BE2C (cell line): ENCODE measurements around the gene PTHLH.

Experiments used
- DNase-seq: peaks from one replicate; pipeline ENCODE4 v3.0.0-alpha.2; 2020
- H3K27me3 ChIP-seq: fragments of 250-450 bp; sonication (Bioruptor Pico); 2 replicates; pipeline ENCODE4 v1.5.1; 2020; ENCODE audit warnings: mild to moderate bottlenecking
- H3K36me3 ChIP-seq: fragments of 250-450 bp; sonication (Bioruptor Pico); 2 replicates; pipeline ENCODE4 v1.5.1; 2020; ENCODE audit warnings: mild to moderate bottlenecking
- H3K4me1 ChIP-seq: fragments of 250-450 bp; sonication (Bioruptor Pico); 2 replicates; pipeline ENCODE4 v1.5.1; 2020
- H3K4me3 ChIP-seq: 2 replicates; pipeline ENCODE4 v1.5.1; 2011; ENCODE audit warnings: low read depth, low read length
- H3K9me3 ChIP-seq: fragments of 250-450 bp; sonication (Bioruptor Pico); 2 replicates; pipeline ENCODE4 v1.5.1; 2020
- CTCF ChIP-seq: IDR thresholded peaks from 2 replicates; pipeline ENCODE4 v1.5.1; 2012; ENCODE audit warnings: mild to moderate bottlenecking, low read depth, low read length

Gene PTHLH

DNA sequence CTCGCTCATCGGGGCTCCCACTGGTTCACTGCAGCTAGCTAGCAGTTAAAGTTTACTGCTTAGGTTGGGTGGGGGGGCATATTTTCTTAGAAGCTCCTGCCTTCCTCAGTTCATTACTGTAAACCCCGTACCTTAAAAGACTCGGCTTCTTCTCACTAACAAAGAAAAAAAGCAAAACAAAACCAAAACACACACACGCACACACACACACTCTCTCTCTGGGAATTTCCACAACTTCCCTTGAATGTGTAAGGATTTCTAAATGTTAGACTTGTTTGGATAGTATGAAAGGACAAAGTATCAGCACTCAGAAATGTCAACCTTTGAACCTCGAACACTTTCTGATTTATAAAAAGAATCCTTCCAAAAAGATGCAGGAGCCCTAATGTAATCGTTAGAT is 927 bp downstream of the PTHLH start:
- Histone ChIP-seq H3K27me3 (peaks cover 94% of the 10 kb centered on the region), H3K4me3 (no peak overlapping the region), H3K4me1 (no peaks in the 10 kb centered on the region), H3K36me3 (no peaks in the 10 kb centered on the region), H3K9me3 (no peaks in the 10 kb centered on the region)
- no peak for TF ChIP-seq CTCF
- DNase-seq: no peak

- no peak overlapping the region for H3K4me3 ChIP-seq
- H3K9me3 ChIP-seq: no peaks in the 10 kb centered on the region
These were observed 1.4 kb downstream of the PTHLH start for GRCh38 chr12:27971121-27971489.

DNA sequence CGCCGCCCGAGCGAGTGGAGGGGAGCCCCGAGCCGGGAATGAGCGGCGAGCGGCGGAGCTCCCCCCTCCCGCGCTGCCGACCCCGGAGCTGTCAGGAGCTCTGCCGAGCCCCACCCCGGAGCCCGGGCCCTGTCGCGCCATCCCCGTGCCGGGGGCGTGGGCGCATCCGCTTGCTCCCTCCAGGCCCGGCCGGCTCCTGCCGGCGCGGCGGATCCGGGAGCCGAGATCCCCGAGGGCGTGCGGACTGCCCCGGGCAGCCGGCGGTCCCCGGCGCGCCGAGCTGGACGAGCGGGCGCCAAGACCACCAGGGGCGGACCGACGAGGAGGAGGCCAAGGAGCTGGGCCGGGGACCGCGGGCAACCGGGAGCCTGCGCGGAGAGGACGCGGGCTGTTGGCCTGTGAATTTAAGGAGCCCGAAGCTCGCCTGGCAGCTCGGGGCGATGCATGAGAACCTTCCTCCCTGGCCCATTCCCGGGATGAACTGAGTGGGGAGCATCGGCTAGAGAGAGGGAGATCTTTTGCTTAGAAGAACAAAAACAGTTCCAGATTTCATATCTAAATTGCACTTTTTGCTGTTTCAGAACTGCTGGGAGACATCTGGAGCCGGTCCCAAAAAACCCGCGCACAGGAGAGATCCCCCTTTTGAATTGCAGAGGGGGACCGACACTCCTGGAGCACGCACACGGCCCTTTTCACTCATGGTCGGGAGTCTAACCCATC is 2.0 kb downstream of the PTHLH start:
- Histone ChIP-seq H3K4me3 (no peak overlapping the region; the same call in 1 of the 2 replicates), H3K36me3 (no peaks in the 10 kb centered on the region), H3K9me3 (no peaks in the 10 kb centered on the region), H3K27me3 (peaks cover 93% of the 10 kb centered on the region), H3K4me1 (no peaks in the 10 kb centered on the region)
- TF ChIP-seq CTCF: no peak
- DNase-seq: peak; percentile 32

More at GRCh38 chr12:27971121-27971489, 1.4 kb downstream of the PTHLH start:
- TF ChIP-seq CTCF: no peak
- DNase-seq: no peak
- H3K36me3 ChIP-seq: no peaks in the 10 kb centered on the region
- peaks cover 94% of the 10 kb centered on the region for H3K27me3 ChIP-seq
- no peaks in the 10 kb centered on the region for H3K4me1 ChIP-seq

GRCh38 chr12:27969624-27970400 is 2.7 kb downstream of the PTHLH start:
- 0 out of 2 replicates have a peak, but pooled peaks have one; percentile 6 for TF ChIP-seq CTCF
- Histone ChIP-seq H3K4me3 (peak overlapping the region; percentile 42), H3K27me3 (peaks cover 92% of the 10 kb centered on the region), H3K9me3 (no peaks in the 10 kb centered on the region), H3K4me1 (no peaks in the 10 kb centered on the region), H3K36me3 (no peaks in the 10 kb centered on the region)
- peak; percentile 45 for DNase-seq

GRCh38 chr12:27968972-27969623 is 3.4 kb downstream of the PTHLH start:
- H3K9me3 ChIP-seq: no peaks in the 10 kb centered on the region
- no peak for TF ChIP-seq CTCF
- H3K27me3 ChIP-seq: peaks cover 91% of the 10 kb centered on the region
- DNase-seq: peak; percentile 18
- no peaks in the 10 kb centered on the region for H3K4me1 ChIP-seq
- H3K36me3 ChIP-seq: no peaks in the 10 kb centered on the region
- peak overlapping the region; percentile 42; the same call in 1 of the 2 replicates for H3K4me3 ChIP-seq
